SK-N-SH treated with all-trans-retinoic acid at 6 μM for 48 hours (cell line): ENCODE data around the gene LMNB1.
A peak's percentile ranks its signal among the peaks of the same experiment; 100 is the strongest.

Experiments
- ATAC-seq: fragments of 200-7000 bp; cut with Tn5 transposase; 3 replicates; pipeline ENCODE4 v1.9.1; 2020; ENCODE audit warnings: mild to moderate bottlenecking, moderate library complexity
- ARNTL ChIP-seq: fragments of 450-650 bp; formaldehyde crosslinking; IDR thresholded peaks from 2 replicates; pipeline ENCODE4 v1.5.0; 2020; ENCODE audit warnings: low read depth, mild to moderate bottlenecking, moderate library complexity, borderline replicate concordance
- BACH2 ChIP-seq: fragments of 250-450 bp; sonication (Bioruptor Pico); IDR thresholded peaks from 2 replicates; pipeline ENCODE4 v1.9.0; 2021; ENCODE audit warnings: mild to moderate bottlenecking, borderline replicate concordance
- CSDC2 ChIP-seq: fragments of 250-450 bp; sonication (Bioruptor Pico); IDR thresholded peaks from 2 replicates; pipeline ENCODE4 v1.5.0; 2020; ENCODE audit warnings: mild to moderate bottlenecking, moderate library complexity
- CSRNP3 ChIP-seq: fragments of 250-450 bp; sonication (Bioruptor Pico); IDR thresholded peaks from 2 replicates; pipeline ENCODE4 v1.5.1; 2021; ENCODE audit warnings: mild to moderate bottlenecking, moderate library complexity
- ESRRG ChIP-seq: fragments of 250-450 bp; sonication (Bioruptor Pico); IDR thresholded peaks from 2 replicates; pipeline ENCODE4 v1.6.1; 2021; ENCODE audit warnings: mild to moderate bottlenecking
- ISL1 ChIP-seq: fragments of 250-450 bp; sonication (Bioruptor Pico); IDR thresholded peaks from 2 replicates; pipeline ENCODE4 v2.1.2; 2022; ENCODE audit warnings: mild to moderate bottlenecking, moderate library complexity
- OSR1 ChIP-seq: fragments of 250-450 bp; sonication (Bioruptor Pico); IDR thresholded peaks from 2 replicates; pipeline ENCODE4 v1.8.0; 2022; ENCODE audit warnings: moderate library complexity, mild to moderate bottlenecking, inconsistent platforms
- PPARA ChIP-seq: fragments of 250-450 bp; sonication (Bioruptor Pico); IDR thresholded peaks from 2 replicates; pipeline ENCODE4 v1.5.0; 2020; ENCODE audit warnings: mild to moderate bottlenecking, borderline replicate concordance
- RARB ChIP-seq: fragments of 250-450 bp; sonication (Bioruptor Pico); IDR thresholded peaks from 2 replicates; pipeline ENCODE4 v1.8.0; 2021; ENCODE audit warnings: mild to moderate bottlenecking, moderate library complexity
- SNAI2 ChIP-seq: fragments of 250-450 bp; sonication (Bioruptor Pico); IDR thresholded peaks from 2 replicates; pipeline ENCODE4 v1.5.0; 2020; ENCODE audit warnings: mild to moderate bottlenecking, moderate library complexity
- TCF4 ChIP-seq: fragments of 250-450 bp; sonication (Bioruptor Pico); IDR thresholded peaks from 2 replicates; pipeline ENCODE4 v1.8.0; 2021; ENCODE audit warnings: mild to moderate bottlenecking, moderate library complexity, borderline replicate concordance
- TOX ChIP-seq: fragments of 250-450 bp; sonication (Bioruptor Pico); IDR thresholded peaks from 2 replicates; pipeline ENCODE4 v1.8.0; 2021; ENCODE audit warnings: mild to moderate bottlenecking, moderate library complexity, borderline replicate concordance
- TSHZ2 ChIP-seq: fragments of 250-450 bp; sonication (Bioruptor Pico); IDR thresholded peaks from 2 replicates; pipeline ENCODE4 v1.5.0; 2020; ENCODE audit warnings: mild to moderate bottlenecking, moderate library complexity
- ZC3H10 ChIP-seq: fragments of 250-450 bp; sonication (Bioruptor Pico); IDR thresholded peaks from 2 replicates; pipeline ENCODE4 v1.5.1; 2021; ENCODE audit warnings: mild to moderate bottlenecking, moderate library complexity
- ZFP3 ChIP-seq: fragments of 250-450 bp; sonication (Bioruptor Pico); IDR thresholded peaks from 2 replicates; pipeline ENCODE4 v1.5.0; 2020; ENCODE audit warnings: mild to moderate bottlenecking, moderate library complexity
- ZFP30 ChIP-seq: fragments of 450-650 bp; formaldehyde crosslinking; IDR thresholded peaks from 2 replicates; pipeline ENCODE4 v1.5.0; 2022; ENCODE audit warnings: mild to moderate bottlenecking, moderate library complexity
- ZNF565 ChIP-seq: fragments of 450-650 bp; formaldehyde crosslinking; conservative IDR thresholded peaks from 2 replicates; pipeline ENCODE4 v1.5.0; 2020; ENCODE audit warnings: low read depth, mild to moderate bottlenecking, moderate library complexity
- ZNF8 ChIP-seq: fragments of 450-650 bp; formaldehyde crosslinking; IDR thresholded peaks from 2 replicates; pipeline ENCODE4 v1.5.0; 2020; ENCODE audit warnings: mild to moderate bottlenecking, moderate library complexity
- TF ChIP-seq, protein P1 (sequence below): fragments of 250-450 bp; sonication (Bioruptor Pico); IDR thresholded peaks from 2 replicates; pipeline ENCODE4 v1.5.1; 2020; ENCODE audit warnings: low read depth, mild to moderate bottlenecking, moderate library complexity
- TF ChIP-seq, protein P2 (sequence below): fragments of 250-450 bp; sonication (Bioruptor Pico); IDR thresholded peaks from 2 replicates; pipeline ENCODE4 v1.8.0; 2020; ENCODE audit warnings: mild to moderate bottlenecking, moderate library complexity, borderline replicate concordance

Gene LMNB1

DNA sequence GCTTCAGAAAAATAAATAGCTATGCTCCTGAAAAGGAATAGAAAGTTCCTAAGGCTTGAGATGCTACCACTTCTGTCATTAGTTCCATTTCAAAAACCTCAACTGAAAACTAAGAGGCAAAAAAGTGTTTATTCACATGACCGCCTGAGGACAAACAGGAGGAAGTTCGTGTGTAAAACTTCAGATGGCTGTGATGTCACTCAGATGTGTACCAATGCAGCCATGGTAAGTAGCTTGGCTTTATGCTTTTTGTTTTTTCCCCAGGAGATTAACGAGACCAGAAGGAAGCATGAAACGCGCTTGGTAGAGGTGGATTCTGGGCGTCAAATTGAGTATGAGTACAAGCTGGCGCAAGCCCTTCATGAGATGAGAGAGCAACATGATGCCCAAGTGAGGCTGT is 33.0 kb downstream of the LMNB1 start:
- no peak for ATAC-seq
- TF ChIP-seq SNAI2 (CRISPR knock-in tag) (no peak), BACH2 (no peak), PPARA (CRISPR knock-in tag) (no peak), TSHZ2 (CRISPR knock-in tag) (no peak), ZNF565 (no peak), TCF4 (CRISPR knock-in tag) (no peak), TOX (CRISPR knock-in tag) (no peak), ISL1 (no peak), ZFP3 (CRISPR knock-in tag) (no peak), CSDC2 (CRISPR knock-in tag) (no peak), ZFP30 (no peak), ZNF8 (CRISPR knock-in tag) (no peak), ZC3H10 (CRISPR knock-in tag) (no peak), ARNTL (CRISPR knock-in tag) (no peak), OSR1 (CRISPR knock-in tag) (no peak), ESRRG (CRISPR knock-in tag) (no peak), CSRNP3 (CRISPR knock-in tag) (no peak)
- TF ChIP-seq, protein P1, sequence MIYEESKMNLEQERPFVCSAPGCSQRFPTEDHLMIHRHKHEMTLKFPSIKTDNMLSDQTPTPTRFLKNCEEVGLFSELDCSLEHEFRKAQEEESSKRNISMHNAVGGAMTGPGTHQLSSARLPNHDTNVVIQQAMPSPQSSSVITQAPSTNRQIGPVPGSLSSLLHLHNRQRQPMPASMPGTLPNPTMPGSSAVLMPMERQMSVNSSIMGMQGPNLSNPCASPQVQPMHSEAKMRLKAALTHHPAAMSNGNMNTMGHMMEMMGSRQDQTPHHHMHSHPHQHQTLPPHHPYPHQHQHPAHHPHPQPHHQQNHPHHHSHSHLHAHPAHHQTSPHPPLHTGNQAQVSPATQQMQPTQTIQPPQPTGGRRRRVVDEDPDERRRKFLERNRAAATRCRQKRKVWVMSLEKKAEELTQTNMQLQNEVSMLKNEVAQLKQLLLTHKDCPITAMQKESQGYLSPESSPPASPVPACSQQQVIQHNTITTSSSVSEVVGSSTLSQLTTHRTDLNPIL (CRISPR knock-in tag): no peak
- TF ChIP-seq, protein P2, sequence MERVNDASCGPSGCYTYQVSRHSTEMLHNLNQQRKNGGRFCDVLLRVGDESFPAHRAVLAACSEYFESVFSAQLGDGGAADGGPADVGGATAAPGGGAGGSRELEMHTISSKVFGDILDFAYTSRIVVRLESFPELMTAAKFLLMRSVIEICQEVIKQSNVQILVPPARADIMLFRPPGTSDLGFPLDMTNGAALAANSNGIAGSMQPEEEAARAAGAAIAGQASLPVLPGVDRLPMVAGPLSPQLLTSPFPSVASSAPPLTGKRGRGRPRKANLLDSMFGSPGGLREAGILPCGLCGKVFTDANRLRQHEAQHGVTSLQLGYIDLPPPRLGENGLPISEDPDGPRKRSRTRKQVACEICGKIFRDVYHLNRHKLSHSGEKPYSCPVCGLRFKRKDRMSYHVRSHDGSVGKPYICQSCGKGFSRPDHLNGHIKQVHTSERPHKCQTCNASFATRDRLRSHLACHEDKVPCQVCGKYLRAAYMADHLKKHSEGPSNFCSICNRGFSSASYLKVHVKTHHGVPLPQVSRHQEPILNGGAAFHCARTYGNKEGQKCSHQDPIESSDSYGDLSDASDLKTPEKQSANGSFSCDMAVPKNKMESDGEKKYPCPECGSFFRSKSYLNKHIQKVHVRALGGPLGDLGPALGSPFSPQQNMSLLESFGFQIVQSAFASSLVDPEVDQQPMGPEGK (CRISPR knock-in tag): no peak

DNA sequence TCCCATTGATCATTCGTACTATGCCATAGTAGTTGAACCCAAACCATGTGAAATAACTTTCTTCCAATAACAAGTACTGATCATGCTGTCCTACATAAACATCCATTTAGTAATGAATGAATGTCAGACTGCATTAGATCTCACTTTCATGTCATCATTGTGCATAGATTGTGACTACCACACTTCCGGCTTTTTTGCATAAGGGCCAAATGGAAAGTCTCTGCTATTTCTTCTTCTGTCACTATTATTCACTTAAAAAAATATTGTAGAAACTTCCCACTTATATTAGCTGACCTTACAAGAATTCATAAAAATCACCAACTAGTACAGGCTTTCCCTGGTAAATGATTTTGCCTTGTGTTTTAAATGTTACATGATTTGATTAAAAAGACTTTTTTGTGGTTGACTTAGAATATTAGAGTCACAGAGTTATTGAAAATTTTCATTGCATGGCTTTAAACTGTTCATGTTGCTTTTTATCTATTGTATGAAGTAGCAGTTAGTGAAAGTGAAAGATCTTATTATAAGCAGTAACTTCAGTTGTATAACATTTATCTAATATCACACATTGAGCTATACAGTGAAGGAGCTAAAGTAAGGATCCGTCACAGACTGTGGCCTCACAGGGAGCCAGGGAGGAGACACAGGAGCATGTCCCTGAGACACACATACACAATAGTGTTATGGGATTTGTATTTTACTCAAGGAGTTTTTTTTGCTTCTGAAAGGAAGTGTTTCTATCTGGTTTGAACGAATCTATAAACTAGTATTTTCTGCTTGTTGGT is 33.9 kb downstream of the LMNB1 start:
- ATAC-seq: peak; percentile 37
- no peak for TF ChIP-seq RARB (CRISPR knock-in tag)
- no peak for TF ChIP-seq CSRNP3 (CRISPR knock-in tag)
- no peak for TF ChIP-seq PPARA (CRISPR knock-in tag)
- TF ChIP-seq SNAI2 (CRISPR knock-in tag): no peak
- TF ChIP-seq, protein P1 (CRISPR knock-in tag): no peak
- TF ChIP-seq, protein P2 (CRISPR knock-in tag): no peak
- TF ChIP-seq ZFP30: no peak
- TF ChIP-seq OSR1 (CRISPR knock-in tag): no peak
- no peak for TF ChIP-seq ZC3H10 (CRISPR knock-in tag)
- no peak for TF ChIP-seq CSDC2 (CRISPR knock-in tag)
- TF ChIP-seq, all 23 proteins: peak for 0
